Measurements from ENCODE around the gene LYRM9. TPM values are rescaled to one million over a fixed set of nuclear protein-coding genes. Genes with fewer than 3 reads are reported as not detected.
"Not testable (repeated sequence)": the region's sequence is repeated elsewhere in the genome, so short reads cannot be mapped to it uniquely, and the experiment has no call there.

The LYRM9 gene
- total and polyA plus RNA-seq, 2 donors (not counting 1 experiment from before 2014, with no cell fraction given) = 9.7 to 13.7 TPM

- no peak overlapping the region for H3K4me2 ChIP-seq (ENCODE audit: extremely low read depth, insufficient read depth, low read length)
- no peak for TF ChIP-seq EZH2 (IDR thresholded peaks at IDR 0.05; ENCODE audit: low read length, missing control alignments)
- no peak for TF ChIP-seq CTCF (conservative IDR thresholded peaks at IDR 0.05 in 1 of 2, IDR thresholded peaks at IDR 0.05 in 1 of 2; ENCODE audit: low read depth in 1 of 2, low read length in 2 of 2)
Observed at GRCh38 chr17:27888067-27888466, 5.1 kb downstream of the LYRM9 start.

GRCh38 chr17:27886348-27886906 is 6.7 kb downstream of the LYRM9 start:
- not testable (repeated sequence) for H3K9me3 ChIP-seq (ENCODE audit: control insufficient read depth, insufficient read depth, low read depth, low read length); H4K20me1 ChIP-seq (ENCODE audit: control insufficient read depth, extremely low read depth, insufficient read depth, low read length); H3K4me3 ChIP-seq (replicated peaks in 1 of 4; ENCODE audit: control extremely low read depth in 1 of 4, insufficient read depth in 1 of 4, low read depth in 3 of 4, low read length in 4 of 4); H2AFZ ChIP-seq (ENCODE audit: low read length); DNase-seq (ENCODE audit: low read depth in 2 of 2); H3K27me3 ChIP-seq (ENCODE audit: control insufficient read depth, insufficient read depth, low read length); H3K36me3 ChIP-seq (ENCODE audit: control insufficient read depth, insufficient read depth, low read length); H3K27ac ChIP-seq (ENCODE audit: insufficient read depth, low read length); H3K9ac ChIP-seq (ENCODE audit: insufficient read depth, low read length); H3K4me1 ChIP-seq (ENCODE audit: control insufficient read depth, extremely low read depth, insufficient read depth, low read length); H3K79me2 ChIP-seq (ENCODE audit: control insufficient read depth, insufficient read depth, low read length); H3K4me2 ChIP-seq (ENCODE audit: extremely low read depth, insufficient read depth, low read length)

More at GRCh38 chr17:27888067-27888466, 5.1 kb downstream of the LYRM9 start:
- no peak overlapping the region for H3K27ac ChIP-seq (ENCODE audit: insufficient read depth, low read length)
- no peaks in the 10 kb centered on the region for H3K27me3 ChIP-seq (ENCODE audit: control insufficient read depth, insufficient read depth, low read length)
- no peaks in the 10 kb centered on the region for H3K4me1 ChIP-seq (ENCODE audit: control insufficient read depth, extremely low read depth, insufficient read depth, low read length)
- H3K9me3 ChIP-seq (ENCODE audit: control insufficient read depth, insufficient read depth, low read depth, low read length) = no peaks in the 10 kb centered on the region
- no peaks in the 10 kb centered on the region for H4K20me1 ChIP-seq (ENCODE audit: control insufficient read depth, extremely low read depth, insufficient read depth, low read length)
- H2AFZ ChIP-seq (ENCODE audit: low read length) = no peak overlapping the region
- no peak overlapping the region for H3K9ac ChIP-seq (ENCODE audit: insufficient read depth, low read length)
- no peaks in the 10 kb centered on the region for H3K79me2 ChIP-seq (ENCODE audit: control insufficient read depth, insufficient read depth, low read length)
- no peak for DNase-seq (ENCODE audit: low read depth in 2 of 2)
- H3K36me3 ChIP-seq (ENCODE audit: control insufficient read depth, insufficient read depth, low read length) = no peaks in the 10 kb centered on the region
- no peak overlapping the region for H3K4me3 ChIP-seq (replicated peaks in 1 of 4; ENCODE audit: control extremely low read depth in 1 of 4, insufficient read depth in 1 of 4, low read depth in 3 of 4, low read length in 4 of 4)

GRCh38 chr17:27882162-27882840 is 10.9 kb downstream of the LYRM9 start:
- no peak overlapping the region for H2AFZ ChIP-seq (ENCODE audit: low read length)
- no peaks in the 10 kb centered on the region for H3K9me3 ChIP-seq (ENCODE audit: control insufficient read depth, insufficient read depth, low read depth, low read length)
- H3K4me3 ChIP-seq (replicated peaks in 1 of 4; ENCODE audit: control extremely low read depth in 1 of 4, insufficient read depth in 1 of 4, low read depth in 3 of 4, low read length in 4 of 4) = no peak overlapping the region
- no peak overlapping the region for H3K4me2 ChIP-seq (ENCODE audit: extremely low read depth, insufficient read depth, low read length)
- H3K9ac ChIP-seq (ENCODE audit: insufficient read depth, low read length) = no peak overlapping the region
- no peak for DNase-seq (ENCODE audit: low read depth in 2 of 2)
- H3K27me3 ChIP-seq (ENCODE audit: control insufficient read depth, insufficient read depth, low read length) = no peaks in the 10 kb centered on the region
- no peaks in the 10 kb centered on the region for H3K36me3 ChIP-seq (ENCODE audit: control insufficient read depth, insufficient read depth, low read length)
- no peaks in the 10 kb centered on the region for H3K79me2 ChIP-seq (ENCODE audit: control insufficient read depth, insufficient read depth, low read length)
- H3K27ac ChIP-seq (ENCODE audit: insufficient read depth, low read length) = no peak overlapping the region
- H3K4me1 ChIP-seq (ENCODE audit: control insufficient read depth, extremely low read depth, insufficient read depth, low read length) = no peaks in the 10 kb centered on the region
- H4K20me1 ChIP-seq (ENCODE audit: control insufficient read depth, extremely low read depth, insufficient read depth, low read length) = no peaks in the 10 kb centered on the region
- TF ChIP-seq EZH2 (IDR thresholded peaks at IDR 0.05; ENCODE audit: low read length, missing control alignments) = no peak
- no peak for TF ChIP-seq CTCF (conservative IDR thresholded peaks at IDR 0.05 in 1 of 2, IDR thresholded peaks at IDR 0.05 in 1 of 2; ENCODE audit: low read depth in 1 of 2, low read length in 2 of 2)
